NCI-H69 (cell line): ENCODE measurements around the gene MRM1.

Experiments
- DNase-seq: peaks from one replicate; lab custom pipeline; 2025; lab: John Stamatoyannopoulos, UW

Gene MRM1

GRCh38 chr17:36601303-36602029 is at the start of gene MRM1:
TSS of gene MRM1 (plus strand) at chr17:36601583. CDS start at chr17:36601811, 228 bp downstream.
- peak; percentile 96 for DNase-seq

- no peak for DNase-seq
Observed at GRCh38 chr17:36553459-36553858, 47.9 kb upstream of the MRM1 start.

GRCh38 chr17:36566081-36566480 is 35.3 kb upstream of the MRM1 start:
- DNase-seq, result no peak

GRCh38 chr17:36575028-36575427 is 26.4 kb upstream of the MRM1 start:
- DNase-seq, result no peak

- no peak for DNase-seq
Observed at GRCh38 chr17:36576793-36577192, 24.6 kb upstream of the MRM1 start.

GRCh38 chr17:36578671-36579070 is 22.7 kb upstream of the MRM1 start:
- no peak for DNase-seq

GRCh38 chr17:36583787-36584186 is 17.6 kb upstream of the MRM1 start:
- DNase-seq, result no peak

- no peak for DNase-seq
Observed at GRCh38 chr17:36586138-36586537, 15.2 kb upstream of the MRM1 start.

- no peak for DNase-seq
Observed at GRCh38 chr17:36590082-36590481, 11.3 kb upstream of the MRM1 start.

GRCh38 chr17:36591434-36592315 is 9.7 kb upstream of the MRM1 start, which contains the start of gene DHRS11:
TSS of gene DHRS11 (plus strand) at chr17:36591879. CDS start at chr17:36592010, 131 bp downstream.
- DNase-seq, result peak; percentile 93

GRCh38 chr17:36592316-36592715 is 9.1 kb upstream of the MRM1 start:
- peak; percentile 53 for DNase-seq

GRCh38 chr17:36592716-36593321 is 8.6 kb upstream of the MRM1 start:
- DNase-seq, result no peak

- DNase-seq, result no peak
Observed at GRCh38 chr17:36593656-36594316, 7.6 kb upstream of the MRM1 start.

- no peak for DNase-seq
Observed at GRCh38 chr17:36594626-36595401, 6.6 kb upstream of the MRM1 start.

- no peak for DNase-seq
Observed at GRCh38 chr17:36597226-36597625, 4.2 kb upstream of the MRM1 start.

- DNase-seq, result no peak
Observed at GRCh38 chr17:36597866-36598777, 3.3 kb upstream of the MRM1 start.

GRCh38 chr17:36598951-36599401 is 2.4 kb upstream of the MRM1 start:
- no peak for DNase-seq

- DNase-seq, result no peak
Observed at GRCh38 chr17:36599546-36600250, 1.7 kb upstream of the MRM1 start.

GRCh38 chr17:36600465-36600864 is 918 bp upstream of the MRM1 start:
- DNase-seq, result no peak

GRCh38 chr17:36600936-36601302 is 464 bp upstream of the MRM1 start:
- DNase-seq, result peak; percentile 73
